ENCODE results near the gene OR5B21. TPM values are rescaled to one million over a fixed set of nuclear protein-coding genes. Genes with fewer than 3 reads are reported as not detected.

OR5B21 gene
- total RNA-seq, 4 donors from 2014 or later = not detected

GRCh38 chr11:58505849-58506248 lies 2.1 kb downstream of the OR5B21 start:
- H3K4me1 ChIP-seq = no peaks in the 10 kb centered on the region
- no peaks in the 10 kb centered on the region for H3K27me3 ChIP-seq
- no peak overlapping the region for H3K4me3 ChIP-seq
- H3K27ac ChIP-seq = no peak overlapping the region
- intact Hi-C loops (cut with DNase I; ENCODE audit: low total_unique reads) = no loop called here
- TF ChIP-seq POLR2A (IDR thresholded peaks at IDR 0.05) = no peak
- no peak for TF ChIP-seq CTCF (IDR thresholded peaks at IDR 0.05)
- no peaks in the 10 kb centered on the region for H3K9me3 ChIP-seq
- H3K36me3 ChIP-seq = no peaks in the 10 kb centered on the region
- DNase-seq = no peak

GRCh38 chr11:58504232-58504631 lies 3.7 kb downstream of the OR5B21 start:
- H3K27ac ChIP-seq = no peak overlapping the region
- no peak overlapping the region for H3K4me3 ChIP-seq
- H3K9me3 ChIP-seq = no peaks in the 10 kb centered on the region
- no peaks in the 10 kb centered on the region for H3K36me3 ChIP-seq
- no peak for DNase-seq
- no peaks in the 10 kb centered on the region for H3K4me1 ChIP-seq
- intact Hi-C loops (cut with DNase I; ENCODE audit: low total_unique reads) = no loop called here
- TF ChIP-seq POLR2A (IDR thresholded peaks at IDR 0.05) = no peak
- no peak for TF ChIP-seq CTCF (IDR thresholded peaks at IDR 0.05)
- no peaks in the 10 kb centered on the region for H3K27me3 ChIP-seq

- intact Hi-C loops (cut with DNase I; ENCODE audit: low total_unique reads) = no loop called here
- no peak for TF ChIP-seq POLR2A (IDR thresholded peaks at IDR 0.05)
- TF ChIP-seq CTCF (IDR thresholded peaks at IDR 0.05) = no peak
- DNase-seq = no peak
- no peaks in the 10 kb centered on the region for H3K27me3 ChIP-seq
- H3K4me1 ChIP-seq = no peaks in the 10 kb centered on the region
- no peaks in the 10 kb centered on the region for H3K36me3 ChIP-seq
- no peak overlapping the region for H3K4me3 ChIP-seq
- H3K9me3 ChIP-seq = no peaks in the 10 kb centered on the region
- no peak overlapping the region for H3K27ac ChIP-seq
Measured at GRCh38 chr11:58503361-58503856, 4.5 kb downstream of the OR5B21 start.

GRCh38 chr11:58502004-58502403 lies 5.9 kb downstream of the OR5B21 start:
- no peaks in the 10 kb centered on the region for H3K27me3 ChIP-seq
- intact Hi-C loops (cut with DNase I; ENCODE audit: low total_unique reads) = no loop called here
- H3K27ac ChIP-seq = no peak overlapping the region
- TF ChIP-seq CTCF (IDR thresholded peaks at IDR 0.05) (no peak), POLR2A (IDR thresholded peaks at IDR 0.05) (no peak)
- no peak for DNase-seq
- no peaks in the 10 kb centered on the region for H3K9me3 ChIP-seq
- H3K4me3 ChIP-seq = no peak overlapping the region
- no peaks in the 10 kb centered on the region for H3K4me1 ChIP-seq
- no peaks in the 10 kb centered on the region for H3K36me3 ChIP-seq

- Histone ChIP-seq H3K4me1 (no peaks in the 10 kb centered on the region), H3K36me3 (no peaks in the 10 kb centered on the region), H3K27me3 (no peaks in the 10 kb centered on the region), H3K4me3 (no peak overlapping the region), H3K9me3 (no peaks in the 10 kb centered on the region), H3K27ac (no peak overlapping the region)
- no peak for DNase-seq
- TF ChIP-seq POLR2A (IDR thresholded peaks at IDR 0.05) (no peak), CTCF (IDR thresholded peaks at IDR 0.05) (no peak)
- intact Hi-C loops (cut with DNase I; ENCODE audit: low total_unique reads) = no loop called here
Measured at GRCh38 chr11:58498464-58498863, 9.4 kb downstream of the OR5B21 start.
